K562 (cell line): Measurements from ENCODE around the gene NPB. TPM values are rescaled to one million over a fixed set of nuclear protein-coding genes. Genes with fewer than 3 reads are reported as not detected.

Experiments
- BACH1 ChIP-seq: fragments of 200-800 bp; sonication (Bioruptor generic); IDR thresholded peaks from 2 replicates; pipeline ENCODE4 v1.6.1; 2016; ENCODE audit warnings: missing genetic modification characterization, missing compliant biosample characterization
- BCOR ChIP-seq: fragments of 450-650 bp; IDR thresholded peaks from 2 replicates; pipeline ENCODE4 v1.6.1; 2016
- CBX3 ChIP-seq, 2 experiments: IDR thresholded peaks; 1 replicate in 1 of 2; 2 replicates in 1 of 2; pipeline ENCODE4 v1.6.1; 2012; ENCODE audit warnings: inconsistent platforms in 2 of 2, low read length in 2 of 2, borderline replicate concordance in 1 of 2, control low read depth in 1 of 2
- EGR1 ChIP-seq: fragments of 450-650 bp; conservative IDR thresholded peaks from 2 replicates; pipeline ENCODE4 v1.6.1; 2017; ENCODE audit warnings: mild to moderate bottlenecking
- FOXA1 ChIP-seq: fragments of 450-650 bp; IDR thresholded peaks from 2 replicates; pipeline ENCODE4 v1.6.1; 2016; ENCODE audit warnings: mild to moderate bottlenecking, borderline replicate concordance
- LCOR ChIP-seq: sonication (generic); formaldehyde crosslinking; IDR thresholded peaks from 2 replicates; pipeline ENCODE4 v1.8.0; 2022; ENCODE audit warnings: mild to moderate bottlenecking, missing genetic modification reagents
- LEF1 ChIP-seq: fragments of 450-650 bp; IDR thresholded peaks from 2 replicates; pipeline ENCODE4 v1.6.1; 2016; ENCODE audit warnings: mild to moderate bottlenecking
- MXI1 ChIP-seq: IDR thresholded peaks from 2 replicates; pipeline ENCODE4 v1.6.1; 2011; ENCODE audit warnings: low read depth, mild to moderate bottlenecking, improper control_type of control experiment, low read length
- NBN ChIP-seq: fragments of 450-650 bp; IDR thresholded peaks from 2 replicates; pipeline ENCODE4 v1.6.1; 2016; ENCODE audit warnings: low read depth, mild to moderate bottlenecking
- SREBF2 ChIP-seq: sonication (generic); formaldehyde crosslinking; IDR thresholded peaks from 2 replicates; pipeline ENCODE4 v1.4.0; 2020; ENCODE audit warnings: mild to moderate bottlenecking, missing genetic modification reagents
- XRCC5 ChIP-seq: fragments of 200-400 bp; formaldehyde crosslinking; IDR thresholded peaks from 2 replicates; pipeline ENCODE4 v1.6.1; 2017; ENCODE audit warnings: low read depth, mild to moderate bottlenecking, low read length
- ZBTB1 ChIP-seq: sonication (generic); formaldehyde crosslinking; IDR thresholded peaks from 2 replicates; pipeline ENCODE4 v1.8.1; 2023; ENCODE audit warnings: missing genetic modification reagents, low read depth, mild to moderate bottlenecking, borderline replicate concordance
- ZFPM2 ChIP-seq: fragments of 250-450 bp; sonication (Bioruptor Pico); IDR thresholded peaks from 2 replicates; pipeline ENCODE4 v1.5.1; 2022; ENCODE audit warnings: mild to moderate bottlenecking
- ZNF79 ChIP-seq: fragments of 250-450 bp; sonication (Bioruptor Pico); IDR thresholded peaks from 2 replicates; pipeline ENCODE4 v1.4.0; 2020; ENCODE audit warnings: low read depth, mild to moderate bottlenecking, moderate library complexity
- polyA plus RNA-seq, 8 experiments: library from polyadenylated mRNA; depleted of rRNA in 4 of 8; stranded (reverse) in 5 of 8; unstranded in 3 of 8; fragments of >200 nt; fragmentation: Nextera tagmentation in 2 of 8; fragmentation: Illumina TruSeq in 1 of 8; extraction: Ambion mirVana in 2 of 8; extraction: Trizol in 1 of 8; gene quantifications; 2 replicates each; pipeline versions ENCODE4 v1.2.1 to v1.2.3, GENCODE V29; 2011 to 2014; ENCODE audit warnings: inconsistent platforms in 1 of 8, missing spikeins in 1 of 8
- total RNA-seq, 7 experiments: library from RNA; depleted of rRNA in 6 of 7; stranded (reverse); fragments of >200 nt in 6 of 7; fragmentation: Illumina TruSeq in 2 of 7; extraction: Trizol in 2 of 7; gene quantifications; 2 replicates each; pipeline versions ENCODE4 v1.2.1 to v1.2.3, GENCODE V29; 2011 to 2021; ENCODE audit warnings: low replicate concordance in 1 of 7
- TF ChIP-seq, protein P1 (sequence below): fragments of 250-450 bp; sonication (Bioruptor Pico); IDR thresholded peaks from 2 replicates; pipeline ENCODE4 v1.4.0; 2020; ENCODE audit warnings: borderline replicate concordance
- TF ChIP-seq, protein P2 (sequence below): sonication (generic); formaldehyde crosslinking; IDR thresholded peaks from 2 replicates; pipeline ENCODE4 v1.8.0; 2022; ENCODE audit warnings: mild to moderate bottlenecking, missing genetic modification reagents
- TF ChIP-seq, protein P3 (sequence below): fragments of 250-450 bp; sonication (Bioruptor Pico); IDR thresholded peaks from 2 replicates; pipeline ENCODE4 v1.5.0; 2021
- TF ChIP-seq, protein P4 (sequence below), 2 experiments: fragments of 250-450 bp in 1 of 2; fragments of 450-650 bp in 1 of 2; sonication (Bioruptor Pico) in 1 of 2; IDR thresholded peaks; 2 replicates each; pipeline versions ENCODE4 v1.6.1 to v1.8.0; 2016 to 2021; ENCODE audit warnings: mild to moderate bottlenecking in 2 of 2, moderate library complexity in 2 of 2, missing compliant biosample characterization in 1 of 2, missing genetic modification characterization in 1 of 2
- TF ChIP-seq, protein P5 (sequence below): sonication (generic); IDR thresholded peaks from 2 replicates; pipeline ENCODE4 v1.6.1; 2016
- TF ChIP-seq, protein P6 (sequence below): fragments of 250-450 bp; sonication (Bioruptor Pico); IDR thresholded peaks from 2 replicates; pipeline ENCODE4 v1.5.0; 2021; ENCODE audit warnings: mild to moderate bottlenecking, borderline replicate concordance

Gene NPB
- total and polyA plus RNA-seq, 9 of the 15 experiments (the other 6 are each of a cell fraction or from before 2014, with no cell fraction given), result 0.03 to 0.61 (median 0.14) TPM; not detected in 2

- TF ChIP-seq CBX3 (IDR thresholded peaks at IDR 0.05; ENCODE audit: borderline replicate concordance in 1 of 2, low read length in 2 of 2) (no peak), FOXA1 (no peak), BCOR (no peak), NBN (no peak), ZBTB1 (CRISPR knock-in tag) (no peak), EGR1 (peak; percentile 57), SREBF2 (no peak), XRCC5 (peak; percentile 88), MXI1 (no peak), LEF1 (peak; percentile 61; the same call in 1 of the 2 replicates), BACH1 (tag) (peak; percentile 99), ZNF79 (CRISPR knock-in tag) (peak; percentile 88), LCOR (peak; percentile 19; the same call in 1 of the 2 replicates), ZFPM2 (CRISPR knock-in tag) (0 out of 2 replicates have a peak, but pooled peaks have one; percentile 11)
- TF ChIP-seq, protein P1, sequence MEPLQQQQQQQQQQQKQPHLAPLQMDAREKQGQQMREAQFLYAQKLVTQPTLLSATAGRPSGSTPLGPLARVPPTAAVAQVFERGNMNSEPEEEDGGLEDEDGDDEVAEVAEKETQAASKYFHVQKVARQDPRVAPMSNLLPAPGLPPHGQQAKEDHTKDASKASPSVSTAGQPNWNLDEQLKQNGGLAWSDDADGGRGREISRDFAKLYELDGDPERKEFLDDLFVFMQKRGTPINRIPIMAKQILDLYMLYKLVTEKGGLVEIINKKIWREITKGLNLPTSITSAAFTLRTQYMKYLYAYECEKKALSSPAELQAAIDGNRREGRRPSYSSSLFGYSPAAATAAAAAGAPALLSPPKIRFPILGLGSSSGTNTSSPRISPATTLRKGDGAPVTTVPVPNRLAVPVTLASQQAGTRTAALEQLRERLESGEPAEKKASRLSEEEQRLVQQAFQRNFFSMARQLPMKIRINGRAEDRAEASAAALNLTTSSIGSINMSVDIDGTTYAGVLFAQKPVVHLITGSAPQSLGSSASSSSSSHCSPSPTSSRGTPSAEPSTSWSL (CRISPR knock-in tag), result no peak; the same call in 1 of the 2 replicates
- TF ChIP-seq, protein P2, sequence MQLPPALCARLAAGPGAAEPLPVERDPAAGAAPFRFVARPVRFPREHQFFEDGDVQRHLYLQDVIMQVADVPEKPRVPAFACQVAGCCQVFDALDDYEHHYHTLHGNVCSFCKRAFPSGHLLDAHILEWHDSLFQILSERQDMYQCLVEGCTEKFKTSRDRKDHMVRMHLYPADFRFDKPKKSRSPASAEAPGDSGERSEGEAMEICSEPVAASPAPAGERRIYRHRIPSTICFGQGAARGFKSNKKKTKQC, result peak; percentile 79
- TF ChIP-seq, protein P3, sequence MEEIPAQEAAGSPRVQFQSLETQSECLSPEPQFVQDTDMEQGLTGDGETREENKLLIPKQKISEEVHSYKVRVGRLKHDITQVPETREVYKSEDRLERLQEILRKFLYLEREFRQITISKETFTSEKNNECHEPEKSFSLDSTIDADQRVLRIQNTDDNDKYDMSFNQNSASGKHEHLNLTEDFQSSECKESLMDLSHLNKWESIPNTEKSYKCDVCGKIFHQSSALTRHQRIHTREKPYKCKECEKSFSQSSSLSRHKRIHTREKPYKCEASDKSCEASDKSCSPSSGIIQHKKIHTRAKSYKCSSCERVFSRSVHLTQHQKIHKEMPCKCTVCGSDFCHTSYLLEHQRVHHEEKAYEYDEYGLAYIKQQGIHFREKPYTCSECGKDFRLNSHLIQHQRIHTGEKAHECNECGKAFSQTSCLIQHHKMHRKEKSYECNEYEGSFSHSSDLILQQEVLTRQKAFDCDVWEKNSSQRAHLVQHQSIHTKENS, result no peak
- TF ChIP-seq, protein P4, sequence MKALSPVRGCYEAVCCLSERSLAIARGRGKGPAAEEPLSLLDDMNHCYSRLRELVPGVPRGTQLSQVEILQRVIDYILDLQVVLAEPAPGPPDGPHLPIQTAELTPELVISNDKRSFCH (CRISPR knock-in tag; IDR thresholded peaks at IDR 0.05), result no peak
- TF ChIP-seq, protein P4 (tag; IDR thresholded peaks at IDR 0.05), result no peak
- TF ChIP-seq, protein P5, sequence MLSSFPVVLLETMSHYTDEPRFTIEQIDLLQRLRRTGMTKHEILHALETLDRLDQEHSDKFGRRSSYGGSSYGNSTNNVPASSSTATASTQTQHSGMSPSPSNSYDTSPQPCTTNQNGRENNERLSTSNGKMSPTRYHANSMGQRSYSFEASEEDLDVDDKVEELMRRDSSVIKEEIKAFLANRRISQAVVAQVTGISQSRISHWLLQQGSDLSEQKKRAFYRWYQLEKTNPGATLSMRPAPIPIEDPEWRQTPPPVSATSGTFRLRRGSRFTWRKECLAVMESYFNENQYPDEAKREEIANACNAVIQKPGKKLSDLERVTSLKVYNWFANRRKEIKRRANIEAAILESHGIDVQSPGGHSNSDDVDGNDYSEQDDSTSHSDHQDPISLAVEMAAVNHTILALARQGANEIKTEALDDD, result no peak
- TF ChIP-seq, protein P6, sequence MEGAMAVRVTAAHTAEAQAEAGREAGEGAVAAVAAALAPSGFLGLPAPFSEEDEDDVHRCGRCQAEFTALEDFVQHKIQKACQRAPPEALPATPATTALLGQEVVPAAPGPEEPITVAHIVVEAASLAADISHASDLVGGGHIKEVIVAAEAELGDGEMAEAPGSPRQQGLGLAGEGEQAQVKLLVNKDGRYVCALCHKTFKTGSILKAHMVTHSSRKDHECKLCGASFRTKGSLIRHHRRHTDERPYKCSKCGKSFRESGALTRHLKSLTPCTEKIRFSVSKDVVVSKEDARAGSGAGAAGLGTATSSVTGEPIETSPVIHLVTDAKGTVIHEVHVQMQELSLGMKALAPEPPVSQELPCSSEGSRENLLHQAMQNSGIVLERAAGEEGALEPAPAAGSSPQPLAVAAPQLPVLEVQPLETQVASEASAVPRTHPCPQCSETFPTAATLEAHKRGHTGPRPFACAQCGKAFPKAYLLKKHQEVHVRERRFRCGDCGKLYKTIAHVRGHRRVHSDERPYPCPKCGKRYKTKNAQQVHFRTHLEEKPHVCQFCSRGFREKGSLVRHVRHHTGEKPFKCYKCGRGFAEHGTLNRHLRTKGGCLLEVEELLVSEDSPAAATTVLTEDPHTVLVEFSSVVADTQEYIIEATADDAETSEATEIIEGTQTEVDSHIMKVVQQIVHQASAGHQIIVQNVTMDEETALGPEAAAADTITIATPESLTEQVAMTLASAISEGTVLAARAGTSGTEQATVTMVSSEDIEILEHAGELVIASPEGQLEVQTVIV, result no peak
These were observed 41.1 kb upstream of the NPB start (continued) for GRCh38 chr17:81860756-81861568.
